HepG2 (cell line): ENCODE data around the gene SYCE1L. TPM values are rescaled to one million over a fixed set of nuclear protein-coding genes. Genes with fewer than 3 reads are reported as not detected.

Experiments
- AGO2 ChIP-seq: fragments of 200-400 bp; formaldehyde crosslinking; optimal IDR thresholded peaks from 2 replicates; pipeline ENCODE3; 2017; ENCODE audit warnings: mild to moderate bottlenecking, low read depth, low read length, moderate library complexity
- ATF7 ChIP-seq, 2 experiments: fragments of 450-650 bp in 1 of 2; sonication (generic) in 1 of 2; formaldehyde crosslinking in 1 of 2; IDR thresholded peaks; 2 replicates each; pipeline versions ENCODE4 v1.4.0 to v1.6.1; 2016 to 2020; ENCODE audit warnings: antibody characterized with exemption in 1 of 2, mild to moderate bottlenecking in 1 of 2, missing genetic modification reagents in 1 of 2
- DNMT1 ChIP-seq: sonication (generic); formaldehyde crosslinking; IDR thresholded peaks from 2 replicates; pipeline ENCODE4 v1.5.1; 2020; ENCODE audit warnings: mild to moderate bottlenecking, missing genetic modification reagents
- HNRNPH1 ChIP-seq: fragments of 200-400 bp; formaldehyde crosslinking; optimal IDR thresholded peaks from 2 replicates; pipeline ENCODE3; 2017; ENCODE audit warnings: mild to moderate bottlenecking, low read depth, low read length
- HNRNPL ChIP-seq: fragments of 200-400 bp; formaldehyde crosslinking; IDR thresholded peaks from 2 replicates; pipeline ENCODE4 v1.6.1; 2017; ENCODE audit warnings: mild to moderate bottlenecking, low read depth, low read length
- IRF2 ChIP-seq: IDR thresholded peaks from 2 replicates; pipeline ENCODE4 v1.6.1; 2018; ENCODE audit warnings: missing genetic modification reagents, missing compliant biosample characterization
- IRX3 ChIP-seq: sonication (generic); formaldehyde crosslinking; IDR thresholded peaks from 2 replicates; pipeline ENCODE4 v1.8.1; 2023; ENCODE audit warnings: mild to moderate bottlenecking, low read depth, missing genetic modification reagents, borderline replicate concordance
- MXI1 ChIP-seq: IDR thresholded peaks from 3 replicates; pipeline ENCODE4 v1.6.1; 2012; ENCODE audit warnings: low read depth, low read length, inconsistent platforms, borderline replicate concordance
- NFKB2 ChIP-seq: sonication (generic); formaldehyde crosslinking; IDR thresholded peaks from 2 replicates; pipeline ENCODE4 v1.4.0; 2020; ENCODE audit warnings: missing genetic modification reagents, borderline replicate concordance
- NFYB ChIP-seq: sonication (generic); formaldehyde crosslinking; IDR thresholded peaks from 2 replicates; pipeline ENCODE4 v1.4.0; 2020; ENCODE audit warnings: missing genetic modification reagents
- PAF1 ChIP-seq: IDR thresholded peaks from 2 replicates; pipeline ENCODE4 v1.6.1; 2016; ENCODE audit warnings: missing genetic modification reagents, missing compliant biosample characterization
- PHF20 ChIP-seq: sonication (generic); formaldehyde crosslinking; IDR thresholded peaks from 2 replicates; pipeline ENCODE4 v1.5.0; 2020; ENCODE audit warnings: mild to moderate bottlenecking, missing genetic modification reagents
- SATB2 ChIP-seq: sonication (generic); formaldehyde crosslinking; IDR thresholded peaks from 2 replicates; pipeline ENCODE4 v1.5.0; 2020; ENCODE audit warnings: missing genetic modification reagents
- U2AF2 ChIP-seq: fragments of 200-400 bp; formaldehyde crosslinking; IDR thresholded peaks from 2 replicates; pipeline ENCODE4 v1.6.1; 2017; ENCODE audit warnings: low read depth, mild to moderate bottlenecking, low read length
- XBP1 ChIP-seq: sonication (generic); formaldehyde crosslinking; IDR thresholded peaks from 2 replicates; pipeline ENCODE4 v1.5.0; 2020; ENCODE audit warnings: missing genetic modification reagents
- XRCC5 ChIP-seq: fragments of 200-400 bp; formaldehyde crosslinking; optimal IDR thresholded peaks from 2 replicates; pipeline ENCODE3; 2017; ENCODE audit warnings: mild to moderate bottlenecking, low read length
- ZBTB7A ChIP-seq: sonication (generic); formaldehyde crosslinking; IDR thresholded peaks from 2 replicates; pipeline ENCODE4 v1.8.0; 2022; ENCODE audit warnings: mild to moderate bottlenecking, missing genetic modification reagents
- ZFP41 ChIP-seq: sonication (generic); formaldehyde crosslinking; IDR thresholded peaks from 2 replicates; pipeline ENCODE4 v1.4.0; 2020; ENCODE audit warnings: mild to moderate bottlenecking, missing genetic modification reagents, borderline replicate concordance
- ZNF441 ChIP-seq: sonication (generic); formaldehyde crosslinking; IDR thresholded peaks from 2 replicates; pipeline ENCODE4 v1.7.0; 2021; ENCODE audit warnings: missing genetic modification reagents, borderline replicate concordance
- ZNF496 ChIP-seq: sonication (generic); formaldehyde crosslinking; IDR thresholded peaks from 2 replicates; pipeline ENCODE4 v1.8.1; 2023; ENCODE audit warnings: mild to moderate bottlenecking, moderate library complexity, missing genetic modification reagents; ENCODE audit not compliant: insufficient replicate concordance
- ZNF570 ChIP-seq: sonication (generic); formaldehyde crosslinking; IDR thresholded peaks from 2 replicates; pipeline ENCODE4 v1.4.0; 2020; ENCODE audit warnings: mild to moderate bottlenecking, missing genetic modification reagents, borderline replicate concordance
- ZNF878 ChIP-seq: sonication (generic); formaldehyde crosslinking; IDR thresholded peaks from 2 replicates; pipeline ENCODE4 v1.8.1; 2023; ENCODE audit warnings: mild to moderate bottlenecking, missing genetic modification reagents, moderate library complexity
- ZSCAN12 ChIP-seq: sonication (generic); formaldehyde crosslinking; IDR thresholded peaks from 2 replicates; pipeline ENCODE4 v1.9.0; 2021; ENCODE audit warnings: mild to moderate bottlenecking, missing genetic modification reagents
- polyA plus RNA-seq, 8 experiments: library from polyadenylated mRNA; depleted of rRNA in 3 of 8; stranded (reverse) in 7 of 8; unstranded in 1 of 8; fragments of >200 nt; fragmentation: Illumina TruSeq in 4 of 8; extraction: Trizol in 4 of 8; gene quantifications; 2 replicates each; pipeline versions ENCODE4 v1.2.1 to v1.2.3, GENCODE V29; 2011 to 2016; ENCODE audit warnings: low read depth in 4 of 8, missing spikeins in 1 of 8, mixed read lengths in 1 of 8; ENCODE audit not compliant: insufficient read depth in 1 of 8
- total RNA-seq, 5 experiments: library from RNA; depleted of rRNA; stranded (reverse); fragments of >200 nt; fragmentation: Illumina TruSeq; extraction: Trizol; gene quantifications; 2 replicates each; pipeline ENCODE4 v1.2.3, GENCODE V29; 2016; ENCODE audit warnings: low read depth in 1 of 5
- TF ChIP-seq, protein P1 (sequence below): sonication (generic); formaldehyde crosslinking; IDR thresholded peaks from 2 replicates; pipeline ENCODE4 v1.8.0; 2023; ENCODE audit warnings: mild to moderate bottlenecking, missing genetic modification reagents
- TF ChIP-seq, protein P2 (sequence below): sonication (generic); formaldehyde crosslinking; IDR thresholded peaks from 2 replicates; pipeline ENCODE4 v1.8.1; 2023; ENCODE audit warnings: missing genetic modification reagents, mild to moderate bottlenecking, borderline replicate concordance
- TF ChIP-seq, protein P3 (sequence below): sonication (generic); formaldehyde crosslinking; conservative IDR thresholded peaks from 2 replicates; pipeline ENCODE4 v1.8.0; 2022; ENCODE audit warnings: low read depth, missing genetic modification reagents
- TF ChIP-seq, protein P4 (sequence below): sonication (generic); formaldehyde crosslinking; IDR thresholded peaks from 2 replicates; pipeline ENCODE4 v1.4.0; 2020; ENCODE audit warnings: missing genetic modification reagents
- TF ChIP-seq, protein P5 (sequence below): sonication (generic); formaldehyde crosslinking; IDR thresholded peaks from 2 replicates; pipeline ENCODE4 v1.5.0; 2020; ENCODE audit warnings: missing genetic modification reagents

The SYCE1L gene
- total and polyA plus RNA-seq, 2 of the 13 experiments (the other 11 are each of a cell fraction or from before 2014, with no cell fraction given), result 0.22 TPM; not detected in 1

DNA sequence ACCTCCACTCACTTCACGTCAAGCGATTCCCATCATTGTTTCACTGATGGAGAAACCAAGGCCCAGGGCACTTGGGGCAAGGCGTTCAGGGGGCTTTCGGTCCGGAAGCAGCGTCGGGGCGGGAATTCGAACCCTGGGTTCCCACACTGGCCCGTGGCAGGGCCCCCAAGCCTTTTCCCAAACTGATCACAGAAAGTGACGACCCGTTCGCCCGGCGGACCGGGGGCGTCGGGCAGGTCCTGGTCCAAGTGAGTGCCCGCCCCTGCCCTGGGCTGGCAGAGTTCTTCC, 9.1 kb upstream of the SYCE1L start (continued):
- TF ChIP-seq, protein P1, sequence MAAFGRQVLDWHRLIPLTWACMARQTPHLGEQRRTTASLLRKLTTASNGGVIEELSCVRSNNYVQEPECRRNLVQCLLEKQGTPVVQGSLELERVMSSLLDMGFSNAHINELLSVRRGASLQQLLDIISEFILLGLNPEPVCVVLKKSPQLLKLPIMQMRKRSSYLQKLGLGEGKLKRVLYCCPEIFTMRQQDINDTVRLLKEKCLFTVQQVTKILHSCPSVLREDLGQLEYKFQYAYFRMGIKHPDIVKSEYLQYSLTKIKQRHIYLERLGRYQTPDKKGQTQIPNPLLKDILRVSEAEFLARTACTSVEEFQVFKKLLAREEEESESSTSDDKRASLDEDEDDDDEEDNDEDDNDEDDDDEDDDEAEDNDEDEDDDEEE (CRISPR knock-in tag), result no peak
- TF ChIP-seq MXI1 (no peak), ZBTB7A (CRISPR knock-in tag) (peak; percentile 43; the same call in 1 of the 2 replicates), ZSCAN12 (CRISPR knock-in tag) (no peak), ZNF878 (CRISPR knock-in tag) (no peak), ZNF441 (CRISPR knock-in tag) (peak; percentile 62; the same call in 1 of the 2 replicates), ZFP41 (no peak), HNRNPL (0 out of 2 replicates have a peak, but pooled peaks have one; percentile 85), NFYB (CRISPR knock-in tag) (no peak), IRX3 (CRISPR knock-in tag) (peak; percentile 84; the same call in 1 of the 2 replicates), XBP1 (CRISPR knock-in tag) (no peak), AGO2 (peak; percentile 60), IRF2 (CRISPR knock-in tag) (no peak), DNMT1 (CRISPR knock-in tag) (peak; percentile 84; the same call in 1 of the 2 replicates), ATF7 (IDR thresholded peaks at IDR 0.05) (no peak), ATF7 (CRISPR knock-in tag; IDR thresholded peaks at IDR 0.05) (no peak), XRCC5 (no peak), ZNF496 (CRISPR knock-in tag) (no peak), NFKB2 (CRISPR knock-in tag) (0 out of 2 replicates have a peak, but pooled peaks have one; percentile 49), HNRNPH1 (no peak), SATB2 (CRISPR knock-in tag) (no peak), ZNF570 (CRISPR knock-in tag) (no peak), PAF1 (CRISPR knock-in tag) (no peak), U2AF2 (no peak), PHF20 (CRISPR knock-in tag) (no peak)
- TF ChIP-seq, protein P2, sequence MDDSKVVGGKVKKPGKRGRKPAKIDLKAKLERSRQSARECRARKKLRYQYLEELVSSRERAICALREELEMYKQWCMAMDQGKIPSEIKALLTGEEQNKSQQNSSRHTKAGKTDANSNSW, result no peak
- TF ChIP-seq, protein P3, sequence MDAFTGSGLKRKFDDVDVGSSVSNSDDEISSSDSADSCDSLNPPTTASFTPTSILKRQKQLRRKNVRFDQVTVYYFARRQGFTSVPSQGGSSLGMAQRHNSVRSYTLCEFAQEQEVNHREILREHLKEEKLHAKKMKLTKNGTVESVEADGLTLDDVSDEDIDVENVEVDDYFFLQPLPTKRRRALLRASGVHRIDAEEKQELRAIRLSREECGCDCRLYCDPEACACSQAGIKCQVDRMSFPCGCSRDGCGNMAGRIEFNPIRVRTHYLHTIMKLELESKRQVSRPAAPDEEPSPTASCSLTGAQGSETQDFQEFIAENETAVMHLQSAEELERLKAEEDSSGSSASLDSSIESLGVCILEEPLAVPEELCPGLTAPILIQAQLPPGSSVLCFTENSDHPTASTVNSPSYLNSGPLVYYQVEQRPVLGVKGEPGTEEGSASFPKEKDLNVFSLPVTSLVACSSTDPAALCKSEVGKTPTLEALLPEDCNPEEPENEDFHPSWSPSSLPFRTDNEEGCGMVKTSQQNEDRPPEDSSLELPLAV (CRISPR knock-in tag), result no peak
- TF ChIP-seq, protein P4, sequence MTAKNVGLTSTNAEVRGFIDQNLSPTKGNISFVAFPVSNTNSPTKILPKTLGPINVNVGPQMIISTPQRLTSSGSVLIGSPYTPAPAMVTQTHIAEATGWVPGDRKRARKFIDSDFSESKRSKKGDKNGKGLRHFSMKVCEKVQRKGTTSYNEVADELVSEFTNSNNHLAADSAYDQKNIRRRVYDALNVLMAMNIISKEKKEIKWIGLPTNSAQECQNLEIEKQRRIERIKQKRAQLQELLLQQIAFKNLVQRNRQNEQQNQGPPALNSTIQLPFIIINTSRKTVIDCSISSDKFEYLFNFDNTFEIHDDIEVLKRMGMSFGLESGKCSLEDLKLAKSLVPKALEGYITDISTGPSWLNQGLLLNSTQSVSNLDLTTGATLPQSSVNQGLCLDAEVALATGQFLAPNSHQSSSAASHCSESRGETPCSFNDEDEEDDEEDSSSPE (CRISPR knock-in tag), result no peak
- TF ChIP-seq, protein P5, sequence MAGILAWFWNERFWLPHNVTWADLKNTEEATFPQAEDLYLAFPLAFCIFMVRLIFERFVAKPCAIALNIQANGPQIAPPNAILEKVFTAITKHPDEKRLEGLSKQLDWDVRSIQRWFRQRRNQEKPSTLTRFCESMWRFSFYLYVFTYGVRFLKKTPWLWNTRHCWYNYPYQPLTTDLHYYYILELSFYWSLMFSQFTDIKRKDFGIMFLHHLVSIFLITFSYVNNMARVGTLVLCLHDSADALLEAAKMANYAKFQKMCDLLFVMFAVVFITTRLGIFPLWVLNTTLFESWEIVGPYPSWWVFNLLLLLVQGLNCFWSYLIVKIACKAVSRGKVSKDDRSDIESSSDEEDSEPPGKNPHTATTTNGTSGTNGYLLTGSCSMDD, result 0 out of 2 replicates have a peak, but pooled peaks have one; percentile 60
